Keratinocyte (primary cell): ENCODE data around the gene RARRES1. TPM values are rescaled to one million over a fixed set of nuclear protein-coding genes. Genes with fewer than 3 reads are reported as not detected.

Experiments used
- DNase-seq: peaks from one replicate; pipeline ENCODE4 v3.0.0-alpha.2; 2011; ENCODE audit warnings: low read depth, missing footprints, low spot score
- FAIRE-seq: peaks from 2 replicates; lab custom pipeline; 2011; peaks lifted over from hg19 to GRCh38; lab: Jason Lieb, UNC
- H2AFZ ChIP-seq: 2 replicates; pipeline ENCODE4 v1.6.0; 2012; ENCODE audit warnings: low read length, control low read depth, inconsistent platforms; ENCODE audit not compliant: control insufficient read depth
- H3K27ac ChIP-seq: 2 replicates; pipeline ENCODE4 v1.5.1; 2011; ENCODE audit warnings: low read length; ENCODE audit not compliant: control insufficient read depth, insufficient read depth
- H3K27me3 ChIP-seq: 3 replicates; pipeline ENCODE4 v1.6.0; 2011; ENCODE audit warnings: low read length; ENCODE audit not compliant: control insufficient read depth, insufficient read depth; ENCODE audit errors: extremely low read depth
- H3K36me3 ChIP-seq, 2 experiments: 2 replicates in 1 of 2; 3 replicates in 1 of 2; pipeline ENCODE4 v1.5.1; 2011; ENCODE audit warnings: low read length in 2 of 2, mild to moderate bottlenecking in 1 of 2; ENCODE audit not compliant: control insufficient read depth in 2 of 2, insufficient read depth in 2 of 2; ENCODE audit errors: extremely low read depth in 1 of 2
- H3K4me1 ChIP-seq: 3 replicates; pipeline ENCODE4 v1.5.1; 2011; ENCODE audit warnings: low read length; ENCODE audit not compliant: control insufficient read depth, insufficient read depth; ENCODE audit errors: extremely low read depth
- H3K4me2 ChIP-seq: 3 replicates; pipeline ENCODE4 v1.6.0; 2011; ENCODE audit warnings: low read depth, low read length; ENCODE audit not compliant: control insufficient read depth, insufficient read depth; ENCODE audit errors: extremely low read depth
- H3K4me3 ChIP-seq, 3 experiments: fragments of 200-600 bp in 1 of 3; sonication (generic) in 1 of 3; 2 replicates in 2 of 3; 3 replicates in 1 of 3; pipeline ENCODE4 v1.5.1; 2011 to 2016; ENCODE audit warnings: low read length in 3 of 3, mild to moderate bottlenecking in 3 of 3, control low read depth in 2 of 3, inconsistent platforms in 1 of 3, low read depth in 1 of 3, mixed read lengths in 1 of 3, mixed run types in 1 of 3, moderate library complexity in 1 of 3; ENCODE audit not compliant: control insufficient read depth in 2 of 3, insufficient read depth in 2 of 3; ENCODE audit errors: extremely low read depth in 1 of 3
- H3K79me2 ChIP-seq: 2 replicates; pipeline ENCODE4 v1.6.0; 2012; ENCODE audit warnings: low read length; ENCODE audit not compliant: control insufficient read depth, insufficient read depth
- H3K9ac ChIP-seq: 3 replicates; pipeline ENCODE4 v1.6.0; 2011; ENCODE audit warnings: low read length; ENCODE audit not compliant: control insufficient read depth, insufficient read depth; ENCODE audit errors: extremely low read depth
- H3K9me1 ChIP-seq: 3 replicates; pipeline ENCODE4 v1.6.0; 2011; ENCODE audit warnings: low read length; ENCODE audit not compliant: control insufficient read depth, insufficient read depth; ENCODE audit errors: extremely low read depth
- H3K9me3 ChIP-seq: 2 replicates; pipeline ENCODE4 v1.5.1; 2012; ENCODE audit warnings: low read depth, low read length; ENCODE audit not compliant: control insufficient read depth
- H4K20me1 ChIP-seq: 3 replicates; pipeline ENCODE4 v1.6.0; 2011; ENCODE audit warnings: low read length; ENCODE audit not compliant: control insufficient read depth, insufficient read depth; ENCODE audit errors: extremely low read depth
- EZH2 ChIP-seq: IDR thresholded peaks from one replicate; pipeline ENCODE4 v1.6.1; 2012; ENCODE audit warnings: inconsistent platforms, mild to moderate bottlenecking, low read length, moderate library complexity
- dilution Hi-C: fragments of 300-500 bp; cut with MboI; formaldehyde crosslinking; loops from one replicate; pipeline ENCODE4 v1.7.0; 2020; ENCODE audit warnings: low sequenced_read_pairs; ENCODE audit not compliant: extremely low pct_ligation_motif_present
- polyA plus RNA-seq, 5 experiments: library from polyadenylated mRNA; depleted of rRNA in 3 of 5; stranded (reverse) in 3 of 5; stranded (forward) in 1 of 5; unstranded in 1 of 5; fragments of >200 nt; gene quantifications; 1 replicate in 1 of 5; 2 replicates in 3 of 5; 3 replicates in 1 of 5; pipeline versions ENCODE4 v1.2.1 to v1.2.3, GENCODE V29; 2011 to 2012; ENCODE audit warnings: missing spikeins in 2 of 5, low read depth in 1 of 5, low replicate concordance in 1 of 5
- TF ChIP-seq, protein P1 (sequence below), 3 experiments: IDR thresholded peaks in 1 of 3; conservative IDR thresholded peaks in 1 of 3; optimal IDR thresholded peaks in 1 of 3; 2 replicates in 2 of 3; 3 replicates in 1 of 3; pipeline versions ENCODE3 to v1.5.1; 2011; ENCODE audit warnings: low read length in 3 of 3, mild to moderate bottlenecking in 3 of 3, moderate library complexity in 2 of 3, control low read depth in 1 of 3, inconsistent platforms in 1 of 3; ENCODE audit not compliant: insufficient read depth in 2 of 3; ENCODE audit errors: extremely low read depth in 1 of 3

The RARRES1 gene
- polyA plus RNA-seq, 1 donor (not counting 4 experiments of a cell fraction or from before 2014, with no cell fraction given), result not detected

DNA sequence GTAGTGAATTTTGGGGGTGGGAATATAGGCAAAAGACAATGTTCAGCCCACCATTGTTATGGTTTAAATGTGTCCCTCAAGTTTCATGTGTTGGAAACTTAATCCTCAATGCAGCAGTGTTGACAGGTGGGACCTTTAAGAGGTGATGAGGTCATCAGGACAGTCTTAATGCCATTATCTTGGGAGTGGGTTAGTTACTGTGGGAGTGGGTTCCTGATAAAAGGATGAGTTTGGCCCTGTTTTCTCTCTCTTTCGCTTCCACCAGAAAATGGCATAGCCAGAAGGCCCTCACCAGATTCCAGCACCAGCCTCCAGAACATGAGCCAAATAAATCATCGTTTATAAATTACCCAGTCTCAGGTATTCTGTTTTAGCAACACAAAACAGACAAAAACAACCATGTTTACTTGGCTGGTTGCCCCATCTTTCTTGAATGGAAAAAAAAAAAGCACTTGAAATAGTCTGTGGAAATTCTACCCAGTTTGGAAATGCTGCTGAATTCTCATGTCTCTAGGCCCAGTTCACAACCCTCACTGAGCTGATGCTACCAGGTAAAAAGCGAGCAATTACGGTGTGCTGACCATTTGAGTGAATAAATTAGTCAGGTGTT is 38.6 kb upstream of the RARRES1 start:
- H3K79me2 ChIP-seq, result no peaks in the 10 kb centered on the region
- no peaks in the 10 kb centered on the region for H4K20me1 ChIP-seq
- no peak overlapping the region for H3K9ac ChIP-seq
- no peaks in the 10 kb centered on the region for H3K27me3 ChIP-seq
- H3K4me3 ChIP-seq, result no peak overlapping the region
- FAIRE-seq, result no peak
- no peaks in the 10 kb centered on the region for H3K9me3 ChIP-seq
- no peaks in the 10 kb centered on the region for H3K36me3 ChIP-seq
- dilution Hi-C loops, result no loop called here
- no peak overlapping the region for H2AFZ ChIP-seq
- peaks cover 4% of the 10 kb centered on the region for H3K4me1 ChIP-seq
- no peak overlapping the region for H3K27ac ChIP-seq
- no peak for TF ChIP-seq EZH2
- TF ChIP-seq, protein P1, sequence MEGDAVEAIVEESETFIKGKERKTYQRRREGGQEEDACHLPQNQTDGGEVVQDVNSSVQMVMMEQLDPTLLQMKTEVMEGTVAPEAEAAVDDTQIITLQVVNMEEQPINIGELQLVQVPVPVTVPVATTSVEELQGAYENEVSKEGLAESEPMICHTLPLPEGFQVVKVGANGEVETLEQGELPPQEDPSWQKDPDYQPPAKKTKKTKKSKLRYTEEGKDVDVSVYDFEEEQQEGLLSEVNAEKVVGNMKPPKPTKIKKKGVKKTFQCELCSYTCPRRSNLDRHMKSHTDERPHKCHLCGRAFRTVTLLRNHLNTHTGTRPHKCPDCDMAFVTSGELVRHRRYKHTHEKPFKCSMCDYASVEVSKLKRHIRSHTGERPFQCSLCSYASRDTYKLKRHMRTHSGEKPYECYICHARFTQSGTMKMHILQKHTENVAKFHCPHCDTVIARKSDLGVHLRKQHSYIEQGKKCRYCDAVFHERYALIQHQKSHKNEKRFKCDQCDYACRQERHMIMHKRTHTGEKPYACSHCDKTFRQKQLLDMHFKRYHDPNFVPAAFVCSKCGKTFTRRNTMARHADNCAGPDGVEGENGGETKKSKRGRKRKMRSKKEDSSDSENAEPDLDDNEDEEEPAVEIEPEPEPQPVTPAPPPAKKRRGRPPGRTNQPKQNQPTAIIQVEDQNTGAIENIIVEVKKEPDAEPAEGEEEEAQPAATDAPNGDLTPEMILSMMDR (optimal IDR thresholded peaks at IDR 0.05 in 1 of 3, IDR thresholded peaks at IDR 0.05 in 1 of 3, conservative IDR thresholded peaks at IDR 0.05 in 1 of 3; ENCODE audit: extremely low read depth in 1 of 3, insufficient read depth in 2 of 3, low read length in 3 of 3), result no peak
- DNase-seq, result no peak
- no peaks in the 10 kb centered on the region for H3K9me1 ChIP-seq
- no peak overlapping the region for H3K4me2 ChIP-seq

DNA sequence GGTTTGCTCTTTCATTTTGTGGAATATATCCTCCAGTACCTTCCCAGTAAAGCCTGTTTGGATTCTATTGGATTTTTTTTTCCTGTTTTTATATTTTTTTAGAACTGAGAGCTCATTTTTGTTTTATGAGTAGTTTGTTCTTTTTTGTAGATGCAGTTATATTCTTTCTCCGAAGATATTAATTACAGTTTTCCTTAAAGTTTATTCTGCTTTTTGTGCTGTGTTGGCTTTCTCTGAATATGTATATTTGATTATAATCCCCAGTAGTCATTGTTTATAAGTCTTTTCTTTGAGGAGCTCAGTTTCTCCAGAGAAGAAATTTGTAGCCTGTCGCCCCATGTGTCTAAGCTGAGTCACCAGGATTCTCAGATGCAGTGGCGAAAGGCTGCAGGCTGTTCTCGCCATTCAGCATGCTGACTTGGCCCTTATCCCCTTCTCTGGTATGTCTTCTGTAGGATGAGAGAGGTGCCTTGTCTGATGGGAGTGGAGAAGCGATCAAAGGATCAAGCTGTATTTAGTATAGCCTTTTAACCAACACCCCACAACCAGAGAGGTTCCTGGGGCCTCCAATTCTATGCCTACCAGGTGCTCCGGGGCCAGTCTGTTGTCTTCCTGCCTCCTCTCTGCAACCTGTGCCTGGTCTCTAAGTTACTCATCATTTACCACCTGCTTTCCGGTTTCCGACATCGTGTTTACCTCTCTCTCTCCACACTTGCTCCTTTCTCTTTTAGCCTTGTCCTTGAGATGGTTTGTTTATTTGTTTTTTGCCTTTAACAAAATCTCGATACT is 37.9 kb upstream of the RARRES1 start:
- no peak overlapping the region for H3K4me2 ChIP-seq
- no peak overlapping the region for H3K4me3 ChIP-seq
- no peaks in the 10 kb centered on the region for H4K20me1 ChIP-seq
- no peak for DNase-seq
- H3K9ac ChIP-seq, result no peak overlapping the region
- H3K4me1 ChIP-seq, result peaks cover 4% of the 10 kb centered on the region
- no peak for FAIRE-seq
- no peaks in the 10 kb centered on the region for H3K27me3 ChIP-seq
- no peak overlapping the region for H3K27ac ChIP-seq
- no peaks in the 10 kb centered on the region for H3K79me2 ChIP-seq
- H3K9me1 ChIP-seq, result no peaks in the 10 kb centered on the region
- TF ChIP-seq, protein P1 (optimal IDR thresholded peaks at IDR 0.05 in 1 of 3, IDR thresholded peaks at IDR 0.05 in 1 of 3, conservative IDR thresholded peaks at IDR 0.05 in 1 of 3; ENCODE audit: extremely low read depth in 1 of 3, insufficient read depth in 2 of 3, low read length in 3 of 3), result no peak
- no peak for TF ChIP-seq EZH2
- H3K36me3 ChIP-seq, result no peaks in the 10 kb centered on the region
- dilution Hi-C loops, result no loop called here
- H3K9me3 ChIP-seq, result no peaks in the 10 kb centered on the region
- H2AFZ ChIP-seq, result no peak overlapping the region
